HG03097 (cell line): Measurements from ENCODE around the gene ARRB1.

ENCODE experiments used
- ATAC-seq: cut with Tn5 transposase; IDR thresholded peaks from one replicate; pipeline ENCODE4 v1.9.1; 2021; ENCODE audit not compliant: unreplicated experiment, low FRiP score

The ARRB1 gene

GRCh38 chr11:75239531-75240290, 111.8 kb downstream of the ARRB1 start:
- no peak for ATAC-seq

- ATAC-seq, result no peak
Observed at GRCh38 chr11:75238595-75239440, 112.6 kb downstream of the ARRB1 start.

- no peak for ATAC-seq
Observed at GRCh38 chr11:75237050-75237449, 114.4 kb downstream of the ARRB1 start.

GRCh38 chr11:75236062-75236461, 115.4 kb downstream of the ARRB1 start:
- ATAC-seq, result no peak

GRCh38 chr11:75233754-75234172, 117.7 kb downstream of the ARRB1 start:
- no peak for ATAC-seq

GRCh38 chr11:75230621-75231020, 120.8 kb downstream of the ARRB1 start:
- ATAC-seq, result no peak

- ATAC-seq, result no peak
Observed at GRCh38 chr11:75229466-75229865, 122.0 kb downstream of the ARRB1 start.

- no peak for ATAC-seq
Observed at GRCh38 chr11:75225794-75226193, 125.7 kb downstream of the ARRB1 start.

GRCh38 chr11:75223954-75224643, 127.4 kb downstream of the ARRB1 start:
- ATAC-seq, result no peak

GRCh38 chr11:75219869-75220268, 131.6 kb downstream of the ARRB1 start:
- ATAC-seq, result no peak

GRCh38 chr11:75214843-75215242, 136.6 kb downstream of the ARRB1 start:
- ATAC-seq, result no peak

- no peak for ATAC-seq
Observed at GRCh38 chr11:75214411-75214821, 137.0 kb downstream of the ARRB1 start.
